Right ventricle myocardium superior (tissue), 1 donor: ENCODE data around the gene SRGAP3. TPM values are rescaled to one million over a fixed set of nuclear protein-coding genes. Genes with fewer than 3 reads are reported as not detected.
A peak's percentile ranks its signal among the peaks of the same experiment; 100 is the strongest.
"Not testable (repeated sequence)": the region's sequence is repeated elsewhere in the genome, so short reads cannot be mapped to it uniquely, and the experiment has no call there.

ENCODE experiments used
- ATAC-seq: fragments of 200-7000 bp; cut with Tn5 transposase; one replicate; pipeline ENCODE4 v1.9.1; 2020; ENCODE audit warnings: mild to moderate bottlenecking; ENCODE audit not compliant: poor library complexity
- DNase-seq: peaks from one replicate; pipeline ENCODE4 v3.0.0-alpha.2; 2020
- intact Hi-C: fragments of 100-400 bp; cut with DNase I; formaldehyde crosslinking; loops from one replicate; pipeline ENCODE4 v1.11.2; 2022
- long read RNA-seq: library from polyadenylated mRNA; unstranded; transcript quantifications from one replicate; pipeline ENCODE4 v2.0.0, GENCODE V29; 2021
- total RNA-seq: library from RNA; stranded (reverse); fragmentation: NEBNext Ultra II Directional; extraction: Animal tissue kit (Norgen Biotek cat#: 25700); gene quantifications from one replicate; pipeline ENCODE4 v1.2.1, GENCODE V29; 2021
- donor health status: DM: no; HTN: yes; CAD: no; lungs with severe emphysema.

SRGAP3 gene
- total RNA-seq, result 5.1 TPM
- long read RNA-seq, partial matches to known transcripts, result 0 of 3 reads
- long read RNA-seq, other reads (novel, unspliced or antisense), result 3 of 3 reads

DNA sequence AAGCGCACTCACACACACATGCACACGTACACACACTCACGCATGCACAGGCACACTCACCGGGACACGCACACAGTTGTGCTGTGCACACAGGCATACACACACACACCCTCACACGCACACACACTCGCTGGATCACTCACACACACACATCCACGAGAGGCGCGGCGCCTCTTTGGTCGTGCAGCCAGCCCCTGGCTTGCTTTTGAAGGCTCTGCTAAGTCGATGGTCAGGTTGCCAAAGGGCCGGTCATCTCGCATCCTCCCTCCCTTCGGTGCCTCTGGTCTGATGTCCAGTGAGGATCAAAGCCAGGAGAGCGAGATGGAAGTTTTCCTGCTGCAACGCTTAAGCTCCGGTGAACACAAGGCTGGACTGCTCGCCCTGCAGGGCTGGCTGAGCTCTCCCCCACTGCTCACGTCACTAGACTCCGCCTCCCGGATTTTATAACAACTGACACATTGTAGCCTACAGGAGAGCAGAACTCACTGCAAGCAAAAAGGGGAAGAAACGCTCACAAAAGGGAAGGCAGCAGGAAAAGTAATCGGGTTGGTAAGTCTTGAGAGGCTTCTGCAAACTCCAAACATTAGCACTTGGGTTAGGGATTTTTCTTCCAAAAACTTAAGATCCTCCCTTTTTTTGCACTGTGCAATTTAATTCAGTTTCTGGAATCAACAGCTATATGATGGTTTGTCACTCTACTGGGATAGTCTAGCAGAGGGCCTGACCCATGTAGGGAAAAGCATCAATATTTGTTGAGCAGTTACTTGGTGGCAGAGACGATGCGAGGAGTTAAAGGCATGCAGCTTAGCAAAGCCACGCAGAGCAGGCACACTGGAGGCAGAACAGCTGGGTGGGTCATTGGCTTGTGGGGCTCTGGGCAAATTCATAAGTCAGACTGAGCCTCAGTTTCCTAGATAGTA is at the start of gene SRGAP3:
TSS of gene SRGAP3 (minus strand) at position 374 of the 920 bp plus-strand sequence. CDS start 695 bp downstream, outside the sequence.
- DNase-seq (peak; percentile 89), ATAC-seq (peak; percentile 97)
- intact Hi-C loops, result no loop called here

DNA sequence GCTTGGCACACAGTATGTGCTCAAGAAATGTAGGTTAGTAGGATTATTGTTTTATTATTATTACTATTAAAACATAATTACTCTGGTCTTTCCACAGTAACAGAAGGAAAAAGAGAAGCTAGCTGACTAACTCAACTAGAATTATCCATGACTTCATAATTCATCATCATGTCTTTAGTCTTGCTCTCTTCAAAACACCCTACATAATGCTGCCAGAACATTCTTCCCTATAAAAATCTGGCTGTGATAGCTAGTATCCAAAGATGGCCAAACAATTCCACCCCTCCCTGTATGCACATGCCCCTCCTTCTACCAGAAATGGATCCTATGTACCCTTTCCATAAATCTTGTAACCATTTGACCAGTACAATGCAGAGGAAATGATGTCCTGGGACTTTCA is 48.8 kb upstream of the SRGAP3 start:
- DNase-seq, result no peak
- intact Hi-C loops, result no loop called here
- no peak for ATAC-seq

DNA sequence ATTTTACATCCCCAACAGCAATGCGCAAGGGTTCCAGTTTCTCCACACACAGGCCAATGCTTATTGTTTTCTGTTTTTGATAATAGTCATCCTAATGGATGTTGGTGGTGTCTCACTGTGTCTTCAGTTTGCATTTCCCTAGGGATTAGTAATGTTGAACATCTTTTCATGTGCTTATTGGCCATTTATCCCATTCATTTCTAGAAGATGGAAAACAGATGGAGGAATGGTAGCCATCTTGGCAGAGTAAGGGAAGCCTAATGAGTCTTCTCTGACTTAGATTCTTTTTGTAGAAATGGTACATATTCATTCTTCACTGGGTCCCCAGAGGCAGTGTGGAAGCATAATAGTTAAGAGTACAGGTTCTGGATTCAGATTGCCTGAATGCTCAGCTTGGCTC is 46.8 kb upstream of the SRGAP3 start:
- ATAC-seq, result no peak
- DNase-seq, result no peak
- intact Hi-C loops, result no loop called here

DNA sequence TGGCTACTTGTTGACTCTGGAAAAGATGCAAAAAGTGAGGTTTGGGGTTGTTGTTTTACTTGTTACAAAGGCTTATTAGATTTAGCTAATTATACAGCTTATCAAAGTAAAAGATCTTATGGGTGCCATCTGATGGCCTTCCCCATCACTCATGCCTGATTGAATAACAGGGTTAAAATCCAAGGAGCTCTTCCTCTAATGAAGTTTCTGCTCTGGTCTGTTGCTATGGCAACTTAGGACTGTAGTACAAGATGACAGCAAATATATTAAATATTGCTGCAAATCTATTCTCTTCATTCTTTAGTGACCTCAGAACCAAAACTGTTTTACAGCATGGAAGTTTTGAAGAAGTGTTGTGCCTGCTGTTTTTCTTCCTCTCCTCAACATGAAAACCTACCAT is 45.6 kb upstream of the SRGAP3 start:
- DNase-seq (no peak), ATAC-seq (no peak)
- intact Hi-C loops, result no loop called here

DNA sequence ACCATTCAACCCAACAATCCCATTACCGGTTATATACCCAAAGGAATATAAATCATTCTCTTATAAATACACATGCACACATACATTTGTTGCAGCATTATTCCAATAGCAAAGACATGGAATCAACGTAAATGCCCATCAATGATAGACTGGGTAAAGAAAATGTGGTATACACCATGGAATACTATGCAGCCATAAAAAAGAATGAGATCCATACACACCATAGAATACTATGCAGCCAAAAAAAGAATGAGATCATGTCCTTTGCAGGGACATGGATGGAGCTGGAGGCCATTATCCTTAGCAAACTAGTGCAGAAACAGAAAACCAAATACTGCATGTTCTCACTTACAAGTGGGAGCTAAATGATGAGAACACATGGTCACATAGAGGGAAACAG is 44.5 kb upstream of the SRGAP3 start:
- DNase-seq, ATAC-seq, intact Hi-C loops: not testable (repeated sequence)

DNA sequence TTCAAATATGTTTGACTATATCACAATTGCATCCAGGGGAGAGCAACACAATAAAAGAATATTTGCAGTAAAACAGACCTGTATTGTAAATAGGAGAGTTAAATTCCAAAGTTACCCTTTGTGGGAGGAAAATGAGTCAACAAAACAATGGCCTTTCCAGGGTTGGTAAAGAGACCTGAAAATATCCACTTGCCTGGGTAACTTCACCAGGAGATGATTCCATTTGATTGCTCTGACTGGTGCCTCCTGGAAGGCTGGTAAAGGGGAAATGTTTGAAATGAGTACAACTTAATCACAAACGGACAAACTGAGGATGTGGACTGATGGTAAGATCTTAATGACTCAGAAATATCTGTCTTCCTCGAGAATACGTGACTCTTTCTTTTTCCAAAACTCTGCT is 43.6 kb upstream of the SRGAP3 start:
- intact Hi-C loops, result no loop called here
- no peak for DNase-seq
- ATAC-seq, result no peak

DNA sequence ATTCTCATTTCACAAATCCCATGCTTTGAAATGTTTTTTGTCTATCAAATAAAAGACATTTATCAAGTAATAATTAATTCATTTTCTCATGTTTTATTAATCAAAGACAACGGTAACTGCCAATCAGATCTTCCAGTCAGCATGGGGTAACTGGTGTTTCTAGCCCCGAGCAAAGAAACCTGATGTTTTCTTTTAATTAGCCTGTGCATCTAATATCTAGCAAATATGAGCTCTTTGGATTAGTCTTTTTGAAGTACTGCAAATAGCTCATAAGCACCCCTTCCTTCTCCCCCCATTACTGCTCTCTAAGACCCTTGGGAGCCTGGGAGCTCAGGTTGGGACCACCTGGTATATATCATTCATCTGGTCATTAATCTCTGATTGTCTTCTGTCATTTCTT is 43.1 kb upstream of the SRGAP3 start:
- intact Hi-C loops, result no loop called here
- ATAC-seq, result no peak
- no peak for DNase-seq

DNA sequence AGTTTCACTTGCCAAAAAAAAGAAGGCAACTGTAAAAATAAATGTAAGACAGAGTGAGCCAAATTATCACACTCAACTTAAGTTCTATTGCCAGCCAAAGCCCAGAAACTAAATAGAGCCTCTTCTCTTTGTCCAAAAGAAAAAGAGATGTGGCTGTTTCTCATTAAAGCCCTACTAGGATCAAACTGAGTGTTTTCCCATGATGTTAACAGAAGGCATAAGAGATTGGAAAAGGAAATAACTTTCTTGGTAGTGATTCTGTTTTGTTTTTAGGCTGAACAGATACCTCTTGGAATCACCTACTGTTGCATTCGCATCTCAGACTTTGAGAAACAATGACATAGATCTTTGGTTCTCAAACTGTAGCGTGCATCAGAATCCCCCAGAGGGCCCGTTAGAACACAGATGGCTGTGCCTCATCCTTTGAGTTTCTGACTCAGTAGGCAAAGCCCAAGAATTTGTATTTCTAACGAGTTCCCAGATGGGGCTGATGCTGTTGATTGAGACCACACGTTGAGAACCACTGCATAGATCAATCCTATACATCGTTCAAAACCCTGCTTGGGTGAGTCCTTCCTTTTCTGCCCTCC is 42.5 kb upstream of the SRGAP3 start:
- DNase-seq, result no peak
- intact Hi-C loops, result no loop called here
- ATAC-seq, result no peak

DNA sequence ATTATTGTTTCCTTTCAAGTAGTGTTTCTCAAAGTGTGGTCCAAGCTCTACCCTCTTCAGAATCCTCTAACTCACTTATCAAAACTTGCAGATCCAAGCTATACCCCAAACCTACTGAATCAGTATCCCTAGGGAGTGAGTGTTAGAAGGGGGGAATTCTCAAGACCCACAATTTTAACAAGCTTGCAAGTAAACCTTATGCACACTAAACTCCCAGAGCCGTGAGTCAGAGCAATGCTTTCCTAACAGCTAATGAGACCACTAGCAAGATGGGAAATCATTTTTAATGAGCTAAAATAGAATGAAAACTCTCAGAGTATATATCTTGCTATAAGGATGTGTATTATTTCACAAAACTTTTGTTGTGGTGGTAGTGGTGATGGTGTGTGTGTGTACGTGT is 41.1 kb upstream of the SRGAP3 start:
- no peak for ATAC-seq
- intact Hi-C loops, result no loop called here
- no peak for DNase-seq

DNA sequence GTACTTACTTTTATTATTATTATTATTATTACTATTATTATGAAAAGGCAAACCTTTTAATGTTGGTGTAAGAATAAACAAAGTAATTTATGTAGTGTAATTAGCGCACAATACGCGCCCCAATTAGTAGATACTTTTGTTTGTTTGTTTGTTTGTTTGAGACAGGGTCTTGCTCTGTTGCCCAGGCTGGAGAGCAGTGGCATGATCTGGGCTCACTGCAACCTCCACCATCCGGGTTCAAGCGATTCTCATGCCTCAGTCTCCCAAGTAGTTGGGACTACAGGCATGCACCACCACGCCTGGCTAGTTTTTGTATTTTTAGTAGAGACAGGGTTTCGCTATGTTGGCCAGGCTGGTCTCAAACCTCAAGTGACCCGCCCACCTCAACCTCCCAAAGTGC is 32.1 kb upstream of the SRGAP3 start:
- ATAC-seq, DNase-seq, intact Hi-C loops: not testable (repeated sequence)

DNA sequence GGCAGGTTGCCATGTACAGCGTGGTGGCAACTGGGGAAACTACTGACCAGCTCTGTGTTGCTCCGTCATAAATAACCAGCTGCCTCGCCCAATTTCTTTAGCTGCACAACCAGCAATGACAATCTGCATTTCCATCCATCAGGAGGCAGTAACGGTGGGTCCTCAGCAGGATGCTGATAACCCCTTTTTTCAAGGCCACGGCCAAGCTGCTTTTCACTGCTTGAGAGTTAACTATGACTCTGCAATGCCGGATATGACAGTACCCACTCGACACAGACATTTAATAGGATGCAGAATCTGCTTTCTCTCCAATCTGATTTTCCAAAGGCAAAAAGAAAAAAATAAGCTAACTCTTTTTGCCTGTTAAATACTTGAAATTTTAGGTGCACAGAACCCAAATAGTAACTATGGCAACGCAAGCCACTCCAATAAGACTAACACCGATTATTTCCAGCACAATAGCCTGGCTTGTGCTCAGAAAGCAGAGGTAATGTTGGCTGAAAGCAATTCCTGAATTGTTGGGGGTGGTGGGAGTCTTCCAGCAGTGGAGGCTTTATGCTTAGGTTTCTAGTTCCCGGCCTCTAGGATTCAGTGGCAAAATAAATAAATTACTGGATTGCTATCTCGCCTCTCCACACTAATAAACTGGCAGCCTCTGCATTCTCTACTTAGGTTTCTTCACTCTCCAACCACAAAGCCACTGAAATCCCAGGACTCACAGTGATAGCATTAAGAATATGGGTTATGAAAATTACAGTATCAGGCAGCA is 31.2 kb upstream of the SRGAP3 start:
- DNase-seq, result no peak
- no peak for ATAC-seq
- intact Hi-C loops, result no loop called here

DNA sequence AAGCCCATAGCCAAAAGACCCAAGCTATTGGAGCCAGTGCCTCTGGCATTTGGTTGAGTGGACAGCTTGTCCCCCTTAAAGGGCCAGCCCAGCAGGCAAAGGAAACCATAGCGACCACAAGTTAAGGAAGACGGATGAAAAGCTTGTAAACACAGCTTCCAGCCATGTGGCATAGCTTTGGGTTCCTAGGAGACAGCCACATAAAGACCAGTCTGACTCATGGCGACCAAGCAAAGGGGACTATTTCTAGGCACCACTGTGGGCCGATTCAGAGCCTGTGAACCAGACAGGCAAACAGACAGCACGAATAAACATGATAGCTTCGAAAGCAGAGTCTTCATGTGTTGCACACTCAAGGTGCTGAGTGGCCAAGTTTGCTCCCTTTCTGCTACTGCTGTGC is 30.5 kb upstream of the SRGAP3 start:
- ATAC-seq, result no peak
- intact Hi-C loops, result no loop called here
- DNase-seq, result no peak

DNA sequence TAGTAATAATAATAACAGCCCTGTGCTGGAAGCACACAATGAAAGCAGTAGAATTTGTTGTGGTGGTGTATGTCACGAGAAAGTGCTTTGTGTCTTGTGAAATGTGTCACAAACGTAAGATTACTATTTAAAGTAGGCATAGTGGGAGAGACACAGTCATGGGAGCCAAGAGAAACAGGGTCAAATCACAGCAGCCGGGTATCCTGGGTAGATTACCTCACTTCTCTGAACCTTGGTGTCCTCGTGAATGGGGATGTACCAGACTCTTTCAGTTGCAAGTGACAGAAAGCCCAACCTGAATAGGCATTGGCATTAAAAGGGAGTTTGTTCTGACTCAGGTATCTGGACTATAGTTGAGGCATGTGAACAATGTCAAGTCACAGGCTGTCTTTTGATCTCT is 29.1 kb upstream of the SRGAP3 start:
- ATAC-seq, result no peak

DNA sequence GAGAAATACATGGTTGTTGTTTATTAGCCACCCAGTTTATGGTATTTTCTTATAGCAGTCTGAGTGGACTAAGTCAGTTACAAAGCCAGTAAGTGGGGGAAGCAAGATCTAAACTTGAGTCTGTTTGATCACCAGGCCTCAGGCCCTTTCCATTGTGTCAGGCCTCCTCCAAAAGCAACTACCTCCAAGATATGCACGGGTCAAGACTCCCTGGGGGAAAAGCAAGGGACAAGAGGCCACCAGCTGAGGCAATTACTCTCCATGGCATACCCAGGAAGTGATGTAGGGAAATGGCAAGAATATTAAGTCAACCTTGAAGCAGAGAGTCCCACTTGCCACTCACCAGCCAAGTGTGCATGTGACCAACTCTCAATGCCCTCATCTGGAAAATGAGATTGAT is 28.6 kb upstream of the SRGAP3 start:
- no peak for ATAC-seq
- intact Hi-C loops, result no loop called here
- no peak for DNase-seq

More for the DNA sequence above, 29.1 kb upstream of the SRGAP3 start:
- intact Hi-C loops, result no loop called here
- no peak for DNase-seq

DNA sequence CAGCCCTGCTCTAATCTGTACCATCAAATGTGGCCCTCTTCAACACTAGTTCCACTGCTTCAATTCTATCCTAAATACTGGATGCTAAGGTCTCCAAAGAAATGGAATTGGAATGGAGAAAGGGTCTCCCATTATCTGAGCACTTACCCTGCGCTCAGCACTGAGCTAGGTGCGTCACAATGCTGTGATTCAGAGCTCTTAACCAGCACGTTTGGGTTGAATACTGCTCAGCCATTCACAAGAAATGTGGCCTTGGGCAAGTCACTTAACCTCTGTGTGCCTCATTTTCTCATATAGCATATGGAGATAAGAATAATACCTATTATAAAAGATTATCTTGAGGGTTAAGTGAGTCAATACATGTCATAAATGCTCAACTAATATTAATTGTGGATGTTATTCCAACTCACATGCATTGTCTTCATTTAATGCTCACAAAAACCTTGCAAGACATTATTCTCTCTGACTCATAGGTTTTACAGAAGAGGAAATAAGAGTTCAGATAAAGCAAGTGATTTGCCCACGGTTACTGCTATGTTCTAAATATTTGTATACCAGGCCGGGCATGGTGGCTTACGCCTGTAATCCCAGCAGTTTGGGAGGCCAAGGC is 27.4 kb upstream of the SRGAP3 start:
- no peak for ATAC-seq
- intact Hi-C loops, result no loop called here
- DNase-seq, result no peak

DNA sequence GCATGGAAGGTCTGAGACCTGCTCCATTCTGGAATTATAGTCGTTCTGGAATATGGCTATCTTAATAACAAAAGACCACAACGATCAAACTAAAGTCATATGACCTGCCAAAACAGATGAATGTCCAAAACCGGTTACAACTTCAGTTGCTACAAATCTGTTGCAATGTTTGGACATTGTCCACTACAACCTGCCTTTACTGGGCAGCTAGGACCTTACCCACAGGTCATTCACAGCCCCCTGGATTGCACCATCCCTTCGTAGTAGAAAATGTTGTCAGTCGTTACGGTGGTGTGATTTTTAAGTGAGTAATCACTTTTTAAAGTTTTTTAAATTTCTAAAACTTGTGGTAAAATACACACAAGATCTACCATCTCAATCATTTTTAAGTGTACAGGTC is 22.5 kb upstream of the SRGAP3 start:
- intact Hi-C loops, result no loop called here
- DNase-seq (no peak), ATAC-seq (no peak)

DNA sequence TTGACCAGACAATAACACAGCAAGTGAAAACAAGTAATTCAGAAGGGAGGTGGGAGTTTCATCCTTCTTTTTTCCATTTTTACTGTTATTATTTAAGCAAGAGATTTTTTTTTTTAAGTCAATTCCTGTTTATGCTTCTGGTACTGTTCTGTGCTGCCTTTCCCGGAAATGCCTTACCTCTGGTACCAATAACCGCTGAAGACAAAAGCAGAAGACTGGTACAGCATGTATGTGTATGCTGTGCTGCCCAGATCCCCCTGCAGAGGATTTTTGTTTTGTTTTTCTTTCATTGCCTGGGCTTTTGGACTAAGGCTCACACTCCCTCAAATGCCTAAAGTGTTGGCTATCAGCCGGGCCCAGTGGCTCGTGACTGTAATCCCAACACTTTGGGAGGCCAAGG is 21.3 kb upstream of the SRGAP3 start:
- ATAC-seq, result no peak
- intact Hi-C loops, result no loop called here
- no peak for DNase-seq

DNA sequence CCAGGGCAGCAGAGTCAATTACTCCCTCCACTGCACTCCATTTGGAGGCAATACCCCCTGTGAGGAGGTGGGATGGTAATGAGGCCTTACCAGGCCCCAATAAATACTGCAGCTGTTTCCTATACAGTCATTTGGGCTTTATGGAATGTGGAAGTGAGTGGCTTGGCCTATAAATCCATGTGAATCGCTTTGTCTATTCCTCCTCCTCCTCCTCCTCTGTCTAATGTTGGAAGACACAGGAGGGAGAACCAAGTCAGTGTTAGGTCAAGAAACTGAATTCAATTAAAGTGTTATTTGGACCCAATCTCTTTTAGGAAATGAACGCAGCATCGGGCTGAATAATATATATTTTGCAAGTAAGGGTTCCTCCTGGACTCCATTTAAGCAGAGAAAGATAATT is 17.3 kb upstream of the SRGAP3 start:
- no peak for ATAC-seq
- intact Hi-C loops, result no loop called here
- DNase-seq, result no peak

DNA sequence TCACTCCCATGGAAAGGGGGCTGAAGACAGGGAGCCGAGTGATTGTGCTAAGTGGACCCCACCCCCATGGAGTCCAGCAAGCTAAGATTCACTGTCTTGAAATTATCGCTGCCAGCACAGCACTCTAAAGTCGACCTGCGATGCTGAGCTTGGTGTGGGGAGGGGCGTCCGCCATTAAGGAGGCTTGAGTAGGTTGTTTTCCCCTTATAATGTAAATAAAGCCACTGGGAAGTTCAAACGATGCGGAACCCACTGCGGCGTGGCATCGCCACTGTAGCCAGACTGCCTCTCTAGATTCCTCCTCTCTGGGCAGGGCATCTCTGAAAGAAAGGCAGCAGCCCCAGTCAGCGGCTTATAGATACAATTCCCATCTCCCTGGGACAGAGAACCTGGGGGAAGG is 10.9 kb upstream of the SRGAP3 start:
- ATAC-seq (no peak), DNase-seq (no peak)
- intact Hi-C loops, result no loop called here
